Smooth muscle cell (in vitro differentiated cells): ENCODE measurements around the gene LYVE1. TPM values are rescaled to one million over a fixed set of nuclear protein-coding genes. Genes with fewer than 3 reads are reported as not detected.

Experiments used
- DNase-seq: peaks from one replicate; lab custom pipeline; 2025; ENCODE audit not compliant: unreplicated experiment; lab: John Stamatoyannopoulos, UW
- H2AFZ ChIP-seq: fragments of 200-600 bp; sonication (generic); 2 replicates; pipeline ENCODE4 v1.6.0; 2016; ENCODE audit warnings: antibody characterized with exemption, low read depth, mild to moderate bottlenecking
- H3F3A ChIP-seq: fragments of 200-600 bp; sonication (generic); 2 replicates; pipeline ENCODE4 v1.6.0; 2017; ENCODE audit warnings: antibody characterized with exemption, low read depth
- H3K27ac ChIP-seq: fragments of 200-600 bp; sonication (generic); 2 replicates; pipeline ENCODE4 v1.5.1; 2016; ENCODE audit warnings: low read depth, mild to moderate bottlenecking
- H3K27me3 ChIP-seq: fragments of 200-600 bp; sonication (generic); 2 replicates; pipeline ENCODE4 v1.6.1; 2016; ENCODE audit warnings: low read depth, mild to moderate bottlenecking
- H3K36me3 ChIP-seq: fragments of 200-600 bp; sonication (generic); 2 replicates; pipeline ENCODE4 v1.5.1; 2016; ENCODE audit warnings: low read depth
- H3K4me1 ChIP-seq: fragments of 200-600 bp; sonication (generic); 2 replicates; pipeline ENCODE4 v1.5.1; 2016; ENCODE audit warnings: low read depth
- H3K4me2 ChIP-seq: fragments of 200-600 bp; sonication (generic); 2 replicates; pipeline ENCODE4 v1.6.0; 2016; ENCODE audit warnings: mild to moderate bottlenecking
- H3K4me3 ChIP-seq: fragments of 200-600 bp; sonication (generic); 2 replicates; pipeline ENCODE4 v1.5.1; 2016; ENCODE audit warnings: mild to moderate bottlenecking
- H3K79me2 ChIP-seq: fragments of 200-600 bp; sonication (generic); 2 replicates; pipeline ENCODE4 v1.6.0; 2016; ENCODE audit warnings: low read depth, mild to moderate bottlenecking
- H3K9ac ChIP-seq: fragments of 200-600 bp; sonication (generic); 2 replicates; pipeline ENCODE4 v1.6.0; 2016; ENCODE audit warnings: low read depth
- H3K9me3 ChIP-seq: fragments of 200-600 bp; sonication (generic); replicated peaks from 2 replicates; pipeline ENCODE4 v1.5.1; 2016; ENCODE audit warnings: low read depth
- H4K20me1 ChIP-seq: fragments of 200-600 bp; sonication (generic); 2 replicates; pipeline ENCODE4 v1.6.0; 2016; ENCODE audit warnings: low read depth
- CTCF ChIP-seq: fragments of 200-600 bp; sonication (generic); IDR thresholded peaks from 2 replicates; pipeline ENCODE4 v1.5.1; 2017; ENCODE audit warnings: borderline replicate concordance, mild to moderate bottlenecking, antibody characterized with exemption; ENCODE audit not compliant: insufficient read depth, poor library complexity, severe bottlenecking
- WGBS: methylation state at CpG from one replicate; pipeline ENCODE4 v1.1.7; 2016; ENCODE audit warnings: low lambda C conversion rate; 5-methylcytosine and 5-hydroxymethylcytosine counted together
- polyA plus RNA-seq: library from polyadenylated mRNA; unstranded; fragments of >200 nt; fragmentation: Nextera tagmentation; extraction: Ambion mirVana; gene quantifications from 2 replicates; pipeline ENCODE4 v1.2.1, GENCODE V29; 2016
- total RNA-seq: library from RNA; depleted of rRNA; stranded (reverse); fragments of >200 nt; gene quantifications from 2 replicates; pipeline ENCODE4 v1.2.3, GENCODE V29; 2014

Gene LYVE1
- total and polyA plus RNA-seq, 2 experiments from 2014 or later: not detected

- DNase-seq: no peak
- no peak overlapping the region for H3K4me3 ChIP-seq
- no peak overlapping the region for H3K27ac ChIP-seq
- H3K4me1 ChIP-seq: no peaks in the 10 kb centered on the region
- no peak overlapping the region for H2AFZ ChIP-seq
- H4K20me1 ChIP-seq: no peaks in the 10 kb centered on the region
- no peak overlapping the region for H3K9ac ChIP-seq
- no peaks in the 10 kb centered on the region for H3K79me2 ChIP-seq
- no peaks in the 10 kb centered on the region for H3K36me3 ChIP-seq
- peaks cover 9% of the 10 kb centered on the region for H3K27me3 ChIP-seq
- no peaks in the 10 kb centered on the region for H3K9me3 ChIP-seq
- WGBS: 96% methylated on average over 3 of the region's 3 CpGs
- no peak for TF ChIP-seq CTCF
- H3F3A ChIP-seq: no peaks in the 10 kb centered on the region
- H3K4me2 ChIP-seq: no peak overlapping the region
Measured at GRCh38 chr11:10551845-10552352, 16.6 kb downstream of the LYVE1 start.

GRCh38 chr11:10551290-10551592, 17.2 kb downstream of the LYVE1 start:
- no peak overlapping the region for H3K27ac ChIP-seq
- H3K4me2 ChIP-seq: no peak overlapping the region
- DNase-seq: no peak
- 87% methylated on average over 4 of the region's 4 CpGs for WGBS
- no peaks in the 10 kb centered on the region for H3F3A ChIP-seq
- no peak overlapping the region for H3K9ac ChIP-seq
- H2AFZ ChIP-seq: no peak overlapping the region
- H4K20me1 ChIP-seq: no peaks in the 10 kb centered on the region
- peaks cover 2% of the 10 kb centered on the region for H3K27me3 ChIP-seq
- H3K4me3 ChIP-seq: no peak overlapping the region
- no peaks in the 10 kb centered on the region for H3K9me3 ChIP-seq
- no peaks in the 10 kb centered on the region for H3K36me3 ChIP-seq
- no peaks in the 10 kb centered on the region for H3K79me2 ChIP-seq
- H3K4me1 ChIP-seq: no peaks in the 10 kb centered on the region
- no peak for TF ChIP-seq CTCF

- Histone ChIP-seq H3K9me3 (no peaks in the 10 kb centered on the region), H3F3A (no peaks in the 10 kb centered on the region), H3K27ac (peak overlapping the region; percentile 44), H3K36me3 (no peaks in the 10 kb centered on the region), H3K79me2 (no peaks in the 10 kb centered on the region), H3K9ac (no peak overlapping the region), H3K4me1 (no peaks in the 10 kb centered on the region), H4K20me1 (no peaks in the 10 kb centered on the region), H2AFZ (no peak overlapping the region), H3K4me3 (no peak overlapping the region), H3K27me3 (no peaks in the 10 kb centered on the region), H3K4me2 (no peak overlapping the region)
- 95% methylated on average over 3 of the region's 3 CpGs for WGBS
- no peak for DNase-seq
- TF ChIP-seq CTCF: no peak
Measured at GRCh38 chr11:10550503-10551289, 17.8 kb downstream of the LYVE1 start.
